GM12878 (cell line): ENCODE results near the gene PKD1.

ENCODE experiments used
- CTCF ChIP-seq, 3 experiments: IDR thresholded peaks in 2 of 3; conservative IDR thresholded peaks in 1 of 3; 2 replicates each; pipeline ENCODE4 v1.5.1; 2011; ENCODE audit warnings: low read depth in 3 of 3, low read length in 3 of 3, mild to moderate bottlenecking in 3 of 3, control low read depth in 2 of 3, moderate library complexity in 2 of 3, inconsistent platforms in 1 of 3, mixed read lengths in 1 of 3; ENCODE audit not compliant: control insufficient read depth in 2 of 3, insufficient read depth in 1 of 3; ENCODE audit errors: extremely low read depth in 1 of 3
- EZH2 ChIP-seq: IDR thresholded peaks from 2 replicates; pipeline ENCODE4 v1.6.1; 2012; ENCODE audit warnings: low read depth, mild to moderate bottlenecking, control low read depth, inconsistent platforms, low read length, borderline replicate concordance; ENCODE audit not compliant: control insufficient read depth
- POLR2A ChIP-seq: IDR thresholded peaks from 2 replicates; pipeline ENCODE4 v1.6.1; 2011; ENCODE audit warnings: low read depth, mild to moderate bottlenecking, low read length
- POLR2AphosphoS5 ChIP-seq: IDR thresholded peaks from 2 replicates; pipeline ENCODE4 v1.6.1; 2011; ENCODE audit warnings: mild to moderate bottlenecking, low read length, inconsistent platforms
- SIX5 ChIP-seq: IDR thresholded peaks from 2 replicates; pipeline ENCODE4 v1.6.1; 2011; ENCODE audit warnings: mild to moderate bottlenecking, low read depth, low read length, moderate library complexity; ENCODE audit not compliant: severe bottlenecking
- ZNF274 ChIP-seq: IDR thresholded peaks from one replicate; pipeline ENCODE4 v1.8.0; 2011; ENCODE audit not compliant: insufficient read length, insufficient read depth
- ZNF687 ChIP-seq: fragments of 450-650 bp; IDR thresholded peaks from 2 replicates; pipeline ENCODE4 v1.6.1; 2017; ENCODE audit warnings: mild to moderate bottlenecking, moderate library complexity
- ZSCAN29 ChIP-seq: fragments of 450-650 bp; IDR thresholded peaks from 2 replicates; pipeline ENCODE4 v1.6.1; 2017; ENCODE audit warnings: mild to moderate bottlenecking, moderate library complexity
- TF ChIP-seq, protein P1 (sequence below): IDR thresholded peaks from 2 replicates; pipeline ENCODE4 v1.6.1; 2012; ENCODE audit warnings: low read depth, low read length, improper control_type of control experiment

GRCh38 chr16:2066139-2066538 is 69.6 kb downstream of the PKD1 start:
- TF ChIP-seq POLR2AphosphoS5 (no peak), SIX5 (no peak), ZNF274 (no peak), CTCF (IDR thresholded peaks at IDR 0.05 in 2 of 3, conservative IDR thresholded peaks at IDR 0.05 in 1 of 3; ENCODE audit: control insufficient read depth in 2 of 3, extremely low read depth in 1 of 3, insufficient read depth in 1 of 3, low read depth in 3 of 3, low read length in 3 of 3) (no peak), ZNF687 (no peak), ZSCAN29 (no peak), EZH2 (no peak), POLR2A (no peak)
- TF ChIP-seq, protein P1, sequence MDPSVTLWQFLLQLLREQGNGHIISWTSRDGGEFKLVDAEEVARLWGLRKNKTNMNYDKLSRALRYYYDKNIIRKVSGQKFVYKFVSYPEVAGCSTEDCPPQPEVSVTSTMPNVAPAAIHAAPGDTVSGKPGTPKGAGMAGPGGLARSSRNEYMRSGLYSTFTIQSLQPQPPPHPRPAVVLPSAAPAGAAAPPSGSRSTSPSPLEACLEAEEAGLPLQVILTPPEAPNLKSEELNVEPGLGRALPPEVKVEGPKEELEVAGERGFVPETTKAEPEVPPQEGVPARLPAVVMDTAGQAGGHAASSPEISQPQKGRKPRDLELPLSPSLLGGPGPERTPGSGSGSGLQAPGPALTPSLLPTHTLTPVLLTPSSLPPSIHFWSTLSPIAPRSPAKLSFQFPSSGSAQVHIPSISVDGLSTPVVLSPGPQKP = no peak
